GM21528 (cell line): ENCODE results near the gene LRRC10B.

Experiments used
- ATAC-seq: cut with Tn5 transposase; IDR thresholded peaks from one replicate; pipeline ENCODE4 v1.9.1; 2021; ENCODE audit warnings: mild to moderate bottlenecking, moderate library complexity; ENCODE audit not compliant: unreplicated experiment, low FRiP score

LRRC10B gene

GRCh38 chr11:61507012-61507768 lies 1.4 kb upstream of the LRRC10B start:
- no peak for ATAC-seq

GRCh38 chr11:61509043-61510029 lies 787 bp downstream of the LRRC10B start:
- no peak for ATAC-seq

- no peak for ATAC-seq
Measured at GRCh38 chr11:61510166-61510919, 1.8 kb downstream of the LRRC10B start.

- no peak for ATAC-seq
Measured at GRCh38 chr11:61510974-61511373, 2.4 kb downstream of the LRRC10B start.

GRCh38 chr11:61511383-61511782 lies 2.8 kb downstream of the LRRC10B start:
- no peak for ATAC-seq

GRCh38 chr11:61512435-61512834 lies 3.9 kb downstream of the LRRC10B start:
- ATAC-seq, result no peak

GRCh38 chr11:61513143-61513765 lies 4.7 kb downstream of the LRRC10B start:
- no peak for ATAC-seq

GRCh38 chr11:61514050-61514917 lies 5.7 kb downstream of the LRRC10B start:
- ATAC-seq, result no peak

GRCh38 chr11:61515686-61516085 lies 7.1 kb downstream of the LRRC10B start:
- ATAC-seq, result no peak

GRCh38 chr11:61516191-61516590 lies 7.6 kb downstream of the LRRC10B start:
- no peak for ATAC-seq

- ATAC-seq, result no peak
Measured at GRCh38 chr11:61516675-61517572, 8.4 kb downstream of the LRRC10B start.

GRCh38 chr11:61518032-61518795 lies 9.7 kb downstream of the LRRC10B start:
- no peak for ATAC-seq

GRCh38 chr11:61522881-61523280 lies 14.3 kb downstream of the LRRC10B start:
- no peak for ATAC-seq

GRCh38 chr11:61524446-61524845 lies 15.9 kb downstream of the LRRC10B start:
- no peak for ATAC-seq

GRCh38 chr11:61524963-61525587 lies 16.5 kb downstream of the LRRC10B start:
- no peak for ATAC-seq

- ATAC-seq, result no peak
Measured at GRCh38 chr11:61526229-61526628, 17.7 kb downstream of the LRRC10B start.
